GM12865 (cell line): ENCODE data around the gene NFYC.

Experiments used
- DNase-seq: peaks from one replicate; pipeline ENCODE4 v3.0.0; 2010; ENCODE audit warnings: low read depth
- H3K4me3 ChIP-seq: 2 replicates; pipeline ENCODE4 v1.5.1; 2011; ENCODE audit warnings: mild to moderate bottlenecking, low read depth, low read length, control low read depth
- CTCF ChIP-seq: IDR thresholded peaks from 2 replicates; pipeline ENCODE4 v1.5.1; 2011; ENCODE audit warnings: low read length, control low read depth, low read depth, inconsistent platforms; ENCODE audit not compliant: insufficient read depth; ENCODE audit errors: missing control alignments

The NFYC gene

GRCh38 chr1:40758004-40758403 lies 66.5 kb downstream of the NFYC start:
- no peak for DNase-seq
- no peak for TF ChIP-seq CTCF
- no peak overlapping the region for H3K4me3 ChIP-seq

GRCh38 chr1:40758578-40759343 lies 67.3 kb downstream of the NFYC start:
- DNase-seq = no peak
- H3K4me3 ChIP-seq = no peak overlapping the region
- no peak for TF ChIP-seq CTCF

GRCh38 chr1:40760984-40761383 lies 69.5 kb downstream of the NFYC start:
- no peak overlapping the region for H3K4me3 ChIP-seq
- no peak for DNase-seq
- no peak for TF ChIP-seq CTCF

- no peak for TF ChIP-seq CTCF
- peak overlapping the region; percentile 44 for H3K4me3 ChIP-seq
- peak; percentile 47 for DNase-seq
Observed at GRCh38 chr1:40762144-40762923, 70.8 kb downstream of the NFYC start.

GRCh38 chr1:40763742-40764532 lies 72.4 kb downstream of the NFYC start:
- H3K4me3 ChIP-seq = peak overlapping the region; percentile 52
- peak; percentile 60 for DNase-seq
- no peak for TF ChIP-seq CTCF

GRCh38 chr1:40764981-40765380 lies 73.5 kb downstream of the NFYC start:
- no peak for TF ChIP-seq CTCF
- H3K4me3 ChIP-seq = no peak overlapping the region
- DNase-seq = no peak
